SK-N-SH (cell line): ENCODE measurements around the gene EIPR1.

ENCODE experiments used
- EZH2phosphoT487 ChIP-seq: fragments of 200-600 bp; sonication (generic); IDR thresholded peaks from 2 replicates; pipeline ENCODE4 v1.6.1; 2017; ENCODE audit warnings: low read depth, mixed run types, mild to moderate bottlenecking, antibody characterized with exemption, moderate library complexity, borderline replicate concordance
- FOXM1 ChIP-seq: IDR thresholded peaks from 2 replicates; pipeline ENCODE4 v1.4.0; 2012; ENCODE audit warnings: low read depth, mild to moderate bottlenecking
- MEF2A ChIP-seq: IDR thresholded peaks from 2 replicates; pipeline ENCODE4 v1.4.0; 2012; ENCODE audit warnings: low read depth, borderline replicate concordance
- POLR2AphosphoS5 ChIP-seq: IDR thresholded peaks from 2 replicates; pipeline ENCODE4 v1.6.1; 2012; ENCODE audit warnings: low read depth, low read length
- TF ChIP-seq, protein P1 (sequence below): fragments of 200-600 bp; sonication (generic); IDR thresholded peaks from 2 replicates; pipeline ENCODE4 v1.6.1; 2017; ENCODE audit warnings: antibody characterized with exemption, mild to moderate bottlenecking, moderate library complexity

DNA sequence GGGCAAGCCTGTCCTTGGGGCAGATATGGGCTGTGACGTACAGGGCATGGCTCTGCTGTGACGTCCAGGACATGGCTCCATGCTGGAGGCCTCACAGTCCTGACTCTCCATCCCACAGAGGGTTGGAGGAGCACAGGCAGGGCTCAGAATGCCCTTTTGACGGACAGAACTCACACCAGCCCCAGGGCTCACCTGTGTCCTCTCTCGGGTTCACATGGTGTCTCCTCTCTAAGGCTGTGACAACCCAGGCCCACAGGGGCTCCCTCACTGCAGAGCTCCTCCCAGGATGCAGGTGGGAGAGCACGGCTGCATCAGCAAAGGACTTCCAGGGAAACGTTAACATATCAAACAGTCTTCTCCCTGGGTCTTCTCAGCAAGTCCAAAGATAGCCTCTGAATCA, 133.8 kb downstream of the EIPR1 start:
- TF ChIP-seq, protein P1, sequence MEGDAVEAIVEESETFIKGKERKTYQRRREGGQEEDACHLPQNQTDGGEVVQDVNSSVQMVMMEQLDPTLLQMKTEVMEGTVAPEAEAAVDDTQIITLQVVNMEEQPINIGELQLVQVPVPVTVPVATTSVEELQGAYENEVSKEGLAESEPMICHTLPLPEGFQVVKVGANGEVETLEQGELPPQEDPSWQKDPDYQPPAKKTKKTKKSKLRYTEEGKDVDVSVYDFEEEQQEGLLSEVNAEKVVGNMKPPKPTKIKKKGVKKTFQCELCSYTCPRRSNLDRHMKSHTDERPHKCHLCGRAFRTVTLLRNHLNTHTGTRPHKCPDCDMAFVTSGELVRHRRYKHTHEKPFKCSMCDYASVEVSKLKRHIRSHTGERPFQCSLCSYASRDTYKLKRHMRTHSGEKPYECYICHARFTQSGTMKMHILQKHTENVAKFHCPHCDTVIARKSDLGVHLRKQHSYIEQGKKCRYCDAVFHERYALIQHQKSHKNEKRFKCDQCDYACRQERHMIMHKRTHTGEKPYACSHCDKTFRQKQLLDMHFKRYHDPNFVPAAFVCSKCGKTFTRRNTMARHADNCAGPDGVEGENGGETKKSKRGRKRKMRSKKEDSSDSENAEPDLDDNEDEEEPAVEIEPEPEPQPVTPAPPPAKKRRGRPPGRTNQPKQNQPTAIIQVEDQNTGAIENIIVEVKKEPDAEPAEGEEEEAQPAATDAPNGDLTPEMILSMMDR = no peak
- TF ChIP-seq EZH2phosphoT487 (no peak), FOXM1 (no peak), POLR2AphosphoS5 (no peak), MEF2A (no peak)
